Testis (tissue), 3 donors: ENCODE results near the gene CENPU. TPM values are rescaled to one million over a fixed set of nuclear protein-coding genes. Genes with fewer than 3 reads are reported as not detected.

Experiments
- DNase-seq: peaks from one replicate; pipeline ENCODE4 v3.0.0-alpha.2; 2019
- H3K27ac ChIP-seq, 2 donors: fragments of 200-600 bp; sonication (generic); one replicate each; pipeline ENCODE4 v1.5.1; 2019
- H3K27me3 ChIP-seq: fragments of 200-600 bp; sonication (generic); one replicate; pipeline ENCODE4 v1.5.1; 2019
- H3K36me3 ChIP-seq: fragments of 200-600 bp; sonication (generic); one replicate; pipeline ENCODE4 v1.5.1; 2017; ENCODE audit warnings: low read depth; ENCODE audit errors: missing control alignments
- H3K4me1 ChIP-seq: fragments of 200-600 bp; sonication (generic); one replicate; pipeline ENCODE4 v1.5.1; 2019
- H3K4me3 ChIP-seq, 2 donors: fragments of 200-600 bp; sonication (generic); one replicate each; pipeline ENCODE4 v1.5.1; 2017 to 2019
- H3K9me3 ChIP-seq: fragments of 200-600 bp; sonication (generic); one replicate; pipeline ENCODE4 v1.5.1; 2017
- CTCF ChIP-seq, 3 experiments: fragments of 450-650 bp in 2 of 3; fragments of 200-600 bp in 1 of 3; sonication (generic) in 1 of 3; IDR thresholded peaks; one replicate each; pipeline ENCODE4 v1.5.1; 2016 to 2019; ENCODE audit warnings: antibody characterized with exemption in 3 of 3, mild to moderate bottlenecking in 2 of 3, moderate library complexity in 1 of 3
- POLR2A ChIP-seq: fragments of 450-650 bp; IDR thresholded peaks from one replicate; pipeline ENCODE4 v1.6.1; 2017; ENCODE audit warnings: antibody characterized with exemption, mild to moderate bottlenecking, moderate library complexity
- WGBS, 2 donors: methylation state at CpG; one replicate each; pipeline ENCODE4 v1.1.5; 2018; 5-methylcytosine and 5-hydroxymethylcytosine counted together
- intact Hi-C: fragments of 100-400 bp; cut with DNase I; formaldehyde crosslinking; loops from one replicate; pipeline ENCODE4 v1.15.1; 2023; ENCODE audit warnings: low total_unique reads
- polyA plus RNA-seq: library from polyadenylated mRNA; stranded (reverse); fragments of 350-450 nt; fragmentation: Illumina TruSeq; extraction: RNeasy Lipid Tissue Mini Kit (QIAGEN cat#74804); gene quantifications from one replicate; pipeline ENCODE4 v1.2.3, GENCODE V29; 2014; ENCODE audit warnings: low read depth, low replicate concordance; ENCODE audit not compliant: insufficient read depth
- total RNA-seq, 2 donors: library from RNA; depleted of rRNA; stranded (reverse); fragments of >200 nt; gene quantifications; one replicate each; pipeline ENCODE4 v1.2.3, GENCODE V29; 2016

Gene CENPU
- total and polyA plus RNA-seq, 3 donors from 2014 or later: 57.2 to 132 (median 117) TPM

GRCh38 chr4:184706453-184706852 is 27.4 kb downstream of the CENPU start:
- DNase-seq: no peak
- Histone ChIP-seq H3K9me3 (no peaks in the 10 kb centered on the region), H3K4me1 (no peaks in the 10 kb centered on the region), H3K27me3 (no peaks in the 10 kb centered on the region), H3K27ac (no peak overlapping the region), H3K36me3 (no peaks in the 10 kb centered on the region), H3K4me3 (no peak overlapping the region)
- TF ChIP-seq POLR2A: no peak
- no peak for TF ChIP-seq CTCF (IDR thresholded peaks at IDR 0.05)
- intact Hi-C loops: no loop called here
- 97 to 100% methylated on average over 1 of the region's 1 CpG for WGBS, 2 donors

GRCh38 chr4:184705692-184706091 is 28.2 kb downstream of the CENPU start:
- no peaks in the 10 kb centered on the region for H3K9me3 ChIP-seq
- H3K27me3 ChIP-seq: no peaks in the 10 kb centered on the region
- TF ChIP-seq CTCF (IDR thresholded peaks at IDR 0.05): no peak
- TF ChIP-seq POLR2A: no peak
- H3K27ac ChIP-seq: no peak overlapping the region
- WGBS, 2 donors: 76 to 88% methylated on average over 5 of the region's 5 CpGs
- intact Hi-C loops: no loop called here
- H3K36me3 ChIP-seq: no peaks in the 10 kb centered on the region
- H3K4me3 ChIP-seq: no peak overlapping the region
- no peak for DNase-seq
- H3K4me1 ChIP-seq: no peaks in the 10 kb centered on the region

DNA sequence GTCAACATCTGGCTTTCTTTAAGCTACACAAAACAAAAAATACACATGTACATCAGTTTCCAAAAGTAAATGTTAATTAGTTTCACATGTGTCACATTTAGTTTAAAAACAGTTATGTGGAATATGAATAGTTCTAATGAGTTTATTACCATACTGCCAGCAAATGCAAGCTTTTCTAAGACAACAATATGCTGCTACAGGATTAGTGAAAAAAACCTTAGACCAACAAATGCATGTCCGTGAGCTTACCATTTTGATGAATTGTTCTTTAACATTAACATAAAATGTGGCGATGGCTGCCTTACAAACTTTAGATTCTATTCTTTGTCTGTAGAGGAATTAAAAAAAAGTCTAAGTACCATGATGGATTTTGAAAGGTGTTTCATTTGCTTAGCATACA is 31.8 kb downstream of the CENPU start:
- H3K4me3 ChIP-seq: no peak overlapping the region
- 95 to 96% methylated on average over 2 of the region's 2 CpGs for WGBS, 2 donors
- DNase-seq: no peak
- H3K27ac ChIP-seq: no peak overlapping the region
- H3K4me1 ChIP-seq: no peaks in the 10 kb centered on the region
- TF ChIP-seq CTCF (IDR thresholded peaks at IDR 0.05) (no peak), POLR2A (no peak)
- intact Hi-C loops: no loop called here
- H3K27me3 ChIP-seq: no peaks in the 10 kb centered on the region
- no peaks in the 10 kb centered on the region for H3K36me3 ChIP-seq
- H3K9me3 ChIP-seq: no peaks in the 10 kb centered on the region

DNA sequence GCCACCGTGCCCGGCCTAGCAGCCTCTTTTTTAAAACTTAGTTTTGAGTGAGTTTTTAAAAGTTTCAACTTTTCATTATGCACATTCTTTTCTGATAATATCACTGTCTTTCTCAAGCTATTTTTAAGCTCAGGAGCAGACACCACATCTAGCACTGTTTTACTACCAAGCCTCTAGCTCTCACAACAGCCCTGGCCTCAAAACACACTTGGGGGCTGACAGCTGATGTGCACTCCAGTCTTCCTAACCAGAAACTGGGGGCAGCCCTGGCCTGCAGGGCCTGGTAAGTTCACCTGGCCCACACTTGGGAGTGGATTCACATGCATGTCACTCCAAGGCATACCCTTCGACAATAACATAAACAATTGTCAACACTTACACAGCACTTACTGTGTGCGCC is 34.0 kb downstream of the CENPU start:
- intact Hi-C loops: no loop called here
- Histone ChIP-seq H3K4me3 (no peak overlapping the region), H3K27ac (no peak overlapping the region), H3K9me3 (no peaks in the 10 kb centered on the region), H3K4me1 (no peaks in the 10 kb centered on the region), H3K27me3 (no peaks in the 10 kb centered on the region), H3K36me3 (no peaks in the 10 kb centered on the region)
- TF ChIP-seq CTCF (IDR thresholded peaks at IDR 0.05): no peak
- no peak for TF ChIP-seq POLR2A
- no peak for DNase-seq
- WGBS, 2 donors: 96% methylated on average over 4 of the region's 4 CpGs

- Histone ChIP-seq H3K27me3 (no peaks in the 10 kb centered on the region), H3K4me1 (no peaks in the 10 kb centered on the region), H3K4me3 (no peak overlapping the region), H3K9me3 (no peaks in the 10 kb centered on the region), H3K36me3 (no peaks in the 10 kb centered on the region), H3K27ac (no peak overlapping the region)
- WGBS, 2 donors: 82 to 98% methylated on average over 3 of the region's 3 CpGs
- intact Hi-C loops: no loop called here
- no peak for DNase-seq
- no peak for TF ChIP-seq CTCF (IDR thresholded peaks at IDR 0.05)
- TF ChIP-seq POLR2A: no peak
Observed at GRCh38 chr4:184697956-184698355, 35.9 kb downstream of the CENPU start.
